GM12878 (cell line): ENCODE measurements around the gene TCEA2. TPM values are rescaled to one million over a fixed set of nuclear protein-coding genes. Genes with fewer than 3 reads are reported as not detected.

Source experiments
- ATAC-seq: fragments of 200-7000 bp; cut with Tn5 transposase; 3 replicates; pipeline ENCODE4 v1.9.1; 2020; ENCODE audit warnings: mild to moderate bottlenecking, moderate library complexity
- BruUV-seq: library from RNA; stranded (reverse); fragments of 400-500 nt; replicated peaks from 2 replicates; lab custom pipeline; 2021; lab: Mats Ljungman, UMichigan
- CTCF ChIA-PET: fragments of 300-600 bp; sonication (Branson Sonifier 250); formaldehyde crosslinking; extraction: SDS; loops from one replicate; lab custom pipeline; 2021; ENCODE audit warnings: inconsistent platforms; lab: Yijun Ruan, JAX
- POLR2A ChIA-PET: fragments of 350-600 bp; formaldehyde crosslinking; extraction: SDS; loops from one replicate; lab custom pipeline; 2021; ENCODE audit warnings: inconsistent platforms; lab: Charles Lee
- RAD21 ChIA-PET: fragments of 300-600 bp; sonication (Branson Sonifier 250); formaldehyde crosslinking; loops from one replicate; lab custom pipeline; 2023; ENCODE audit warnings: antibody characterized with exemption; ENCODE audit not compliant: unreplicated experiment; lab: Charles Lee
- SMC1A ChIA-PET: fragments of 300-600 bp; sonication (Branson Sonifier 250); formaldehyde crosslinking; loops from one replicate; lab custom pipeline; 2023; ENCODE audit not compliant: unreplicated experiment, uncharacterized antibody; lab: Charles Lee
- DNase-seq: peaks from one replicate; pipeline ENCODE4 v3.0.0-alpha.2; 2011; ENCODE audit warnings: low read depth, low spot score
- FAIRE-seq: peaks from 3 replicates; lab custom pipeline; 2011; peaks lifted over from hg19 to GRCh38; lab: Jason Lieb, UNC
- H2AFZ ChIP-seq: 2 replicates; pipeline ENCODE4 v1.6.0; 2011; ENCODE audit warnings: low read depth, low read length, control low read depth; ENCODE audit not compliant: control insufficient read depth
- H3K27ac ChIP-seq: 2 replicates; pipeline ENCODE4 v1.5.1; 2011; ENCODE audit warnings: control low read depth; ENCODE audit not compliant: control insufficient read depth, insufficient read depth
- H3K27me3 ChIP-seq, 2 experiments: replicated peaks in 1 of 2; 2 replicates each; pipeline versions ENCODE4 v1.6.0 to v1.6.1; 2011; ENCODE audit warnings: low read length in 1 of 2; ENCODE audit not compliant: control insufficient read depth in 2 of 2, insufficient read depth in 2 of 2
- H3K36me3 ChIP-seq, 2 experiments: 2 replicates each; pipeline ENCODE4 v1.5.1; 2011; ENCODE audit warnings: low read length in 1 of 2; ENCODE audit not compliant: control insufficient read depth in 2 of 2, insufficient read depth in 2 of 2
- H3K4me1 ChIP-seq: 2 replicates; pipeline ENCODE4 v1.6.1; 2011; ENCODE audit warnings: mild to moderate bottlenecking, low read length, moderate library complexity, mixed read lengths; ENCODE audit not compliant: control insufficient read depth, insufficient read depth
- H3K4me2 ChIP-seq: 2 replicates; pipeline ENCODE4 v1.6.0; 2011; ENCODE audit warnings: control low read depth; ENCODE audit not compliant: control insufficient read depth, insufficient read depth
- H3K4me3 ChIP-seq: fragments of 200-600 bp; sonication (generic); 2 replicates; pipeline ENCODE4 v1.5.1; 2016
- H3K79me2 ChIP-seq: 2 replicates; pipeline ENCODE4 v1.6.0; 2011; ENCODE audit warnings: low read length; ENCODE audit not compliant: control insufficient read depth, insufficient read depth
- H3K9ac ChIP-seq: 2 replicates; pipeline ENCODE4 v1.8.0; 2011; ENCODE audit warnings: low read length, control low read depth, mixed read lengths; ENCODE audit not compliant: control insufficient read depth, insufficient read depth
- H3K9me3 ChIP-seq: replicated peaks from 3 replicates; pipeline ENCODE4 v1.5.1; 2011; ENCODE audit warnings: mild to moderate bottlenecking, low read length; ENCODE audit not compliant: control insufficient read depth, insufficient read depth
- H4K20me1 ChIP-seq: 2 replicates; pipeline ENCODE4 v1.6.0; 2011; ENCODE audit not compliant: control insufficient read depth, insufficient read depth
- BHLHE40 ChIP-seq, 2 experiments: fragments of 450-650 bp in 1 of 2; IDR thresholded peaks; 2 replicates each; pipeline ENCODE4 v1.6.1; 2011 to 2017; ENCODE audit warnings: low read depth in 2 of 2, borderline replicate concordance in 1 of 2, improper control_type of control experiment in 1 of 2, low read length in 1 of 2, mild to moderate bottlenecking in 1 of 2
- BMI1 ChIP-seq: fragments of 450-650 bp; IDR thresholded peaks from 2 replicates; pipeline ENCODE4 v1.6.1; 2016; ENCODE audit warnings: mild to moderate bottlenecking, moderate library complexity, borderline replicate concordance
- CBX3 ChIP-seq: fragments of 200-600 bp; sonication (generic); IDR thresholded peaks from 2 replicates; pipeline ENCODE4 v1.6.1; 2016; ENCODE audit warnings: low read depth, borderline replicate concordance
- DPF2 ChIP-seq: fragments of 450-650 bp; IDR thresholded peaks from 2 replicates; pipeline ENCODE4 v1.6.1; 2017; ENCODE audit warnings: mild to moderate bottlenecking
- EED ChIP-seq: sonication (generic); IDR thresholded peaks from 2 replicates; pipeline ENCODE4 v1.6.1; 2016; ENCODE audit warnings: antibody characterized with exemption, low read depth
- FOS ChIP-seq: IDR thresholded peaks from 3 replicates; pipeline ENCODE4 v1.6.1; 2011; ENCODE audit warnings: borderline replicate concordance; ENCODE audit not compliant: insufficient read length; ENCODE audit errors: extremely low read depth
- MEF2B ChIP-seq: fragments of 450-650 bp; IDR thresholded peaks from 2 replicates; pipeline ENCODE4 v1.6.1; 2018; ENCODE audit warnings: mild to moderate bottlenecking, moderate library complexity; ENCODE audit not compliant: partially characterized antibody, poor library complexity, severe bottlenecking
- MYB ChIP-seq: fragments of 150-350 bp; IDR thresholded peaks from 2 replicates; pipeline ENCODE4 v1.6.1; 2014; ENCODE audit warnings: mild to moderate bottlenecking, low read depth, low read length, borderline replicate concordance
- RELA ChIP-seq: fragments of 450-650 bp; IDR thresholded peaks from 2 replicates; pipeline ENCODE4 v1.8.0; 2014; ENCODE audit warnings: borderline replicate concordance; ENCODE audit not compliant: partially characterized antibody
- RFX5 ChIP-seq: IDR thresholded peaks from 2 replicates; pipeline ENCODE4 v1.6.1; 2011; ENCODE audit warnings: low read depth, low read length, improper control_type of control experiment
- SUZ12 ChIP-seq: fragments of 200-600 bp; sonication (generic); IDR thresholded peaks from one replicate; pipeline ENCODE4 v1.6.1; 2018; ENCODE audit warnings: antibody characterized with exemption, mild to moderate bottlenecking; ENCODE audit not compliant: unreplicated experiment
- ZNF207 ChIP-seq: fragments of 450-650 bp; IDR thresholded peaks from 2 replicates; pipeline ENCODE4 v1.6.1; 2014; ENCODE audit warnings: antibody characterized with exemption, mild to moderate bottlenecking, borderline replicate concordance
- ZNF217 ChIP-seq: fragments of 450-650 bp; IDR thresholded peaks from 2 replicates; pipeline ENCODE4 v1.6.1; 2017; ENCODE audit warnings: antibody characterized with exemption, mild to moderate bottlenecking
- WGBS: methylation state at CpG from one replicate; pipeline ENCODE4 v1.1.6; 2016; ENCODE audit warnings: low lambda C conversion rate; ENCODE audit not compliant: insufficient replicate concordance, insufficient coverage; ENCODE audit errors: missing lambda C conversion rate; 5-methylcytosine and 5-hydroxymethylcytosine counted together
- in situ Hi-C: fragments of 300-500 bp; cut with MboI; formaldehyde crosslinking; loops from 9 replicates; pipeline ENCODE4 v1.14.3; 2018; ENCODE audit warnings: mixed read lengths
- intact Hi-C: fragments of 100-400 bp; cut with micrococcal nuclease; formaldehyde crosslinking; loops from one replicate; pipeline ENCODE4 v1.14.2; 2022; ENCODE audit not compliant: unreplicated experiment
- polyA plus RNA-seq, 11 experiments: library from polyadenylated mRNA; depleted of rRNA in 4 of 11; unstranded in 6 of 11; stranded (reverse) in 5 of 11; fragments of >200 nt; fragmentation: Nextera tagmentation in 4 of 11; fragmentation: Illumina TruSeq in 1 of 11; extraction: Ambion mirVana in 4 of 11; extraction: Trizol in 1 of 11; gene quantifications; 1 replicate in 1 of 11; 2 replicates in 10 of 11; pipeline versions ENCODE4 v1.2.1 to v1.2.3, GENCODE V29; 2011 to 2016; ENCODE audit warnings: inconsistent platforms in 2 of 11, missing spikeins in 2 of 11, low read depth in 1 of 11
- total RNA-seq, 4 experiments: library from RNA; depleted of rRNA in 3 of 4; stranded (reverse); fragments of >200 nt in 3 of 4; fragmentation: Illumina TruSeq in 1 of 4; extraction: Trizol in 1 of 4; gene quantifications; 2 replicates each; pipeline versions ENCODE4 v1.2.1 to v1.2.3, GENCODE V29; 2013 to 2021
- TF ChIP-seq, protein P1 (sequence below): fragments of 450-650 bp; IDR thresholded peaks from 2 replicates; pipeline ENCODE4 v1.6.1; 2017; ENCODE audit warnings: antibody characterized with exemption, mild to moderate bottlenecking, moderate library complexity
- TF ChIP-seq, protein P2 (sequence below): fragments of 450-650 bp; IDR thresholded peaks from 2 replicates; pipeline ENCODE4 v1.6.1; 2017; ENCODE audit warnings: mild to moderate bottlenecking, moderate library complexity

TCEA2 gene
- total and polyA plus RNA-seq, 10 of the 15 experiments (the other 5 are each of a cell fraction or from before 2014, with no cell fraction given), result 3.4 to 42.5 (median 13.3) TPM

DNA sequence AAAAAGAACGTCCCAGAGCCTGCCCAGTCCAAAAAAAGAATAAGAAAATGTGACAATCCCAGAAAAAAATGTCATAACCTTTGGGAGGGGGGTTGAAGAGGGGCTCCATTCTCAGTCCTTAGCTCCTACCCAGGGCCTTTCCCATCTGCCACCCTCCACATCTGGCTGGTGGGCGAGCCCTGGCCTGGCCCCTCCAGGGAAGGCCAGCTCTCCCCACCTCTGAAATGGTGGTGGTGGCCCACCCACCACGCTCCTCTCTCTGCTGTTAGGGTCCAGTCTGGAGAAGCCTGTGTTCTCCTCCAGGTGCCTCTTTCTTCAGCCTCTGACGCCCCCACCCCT, 15.9 kb downstream of the TCEA2 start:
- ChIA-PET CTCF (interaction anchor here (1.0 to 3.9 kb wide), 7 partner anchors 9 to 99 kb away, joined by 3 to 22 read pairs (median 6); no protein-coding TSS in a partner anchor), POLR2A (interaction anchor here (0.6 to 3.5 kb wide), 11 partner anchors 9 to 225 kb away, joined by 3 to 14 read pairs (median 6); partner anchors contain the start of genes C20orf204, PRPF6 and SAMD10), RAD21 (interaction anchor here (1.0 to 6.7 kb wide), 10 partner anchors 13 to 541 kb away, joined by 3 to 67 read pairs (median 6); partner anchors contain the start of genes PTK6 and TCEA2), SMC1A (interaction anchor here (1.0 to 2.4 kb wide), 6 partner anchors 15 to 41 kb away, joined by 3 to 8 read pairs (median 6); partner anchors contain the start of gene TCEA2)
- TSS peak; percentile 55 for BruUV-seq
- Histone ChIP-seq H3K27me3 (no peaks in the 10 kb centered on the region; a peak in 1 of 4 replicates), H2AFZ (no peak overlapping the region), H4K20me1 (no peaks in the 10 kb centered on the region), H3K9me3 (no peaks in the 10 kb centered on the region), H3K79me2 (peaks cover 30% of the 10 kb centered on the region), H3K4me2 (peak overlapping the region; percentile 97), H3K27ac (peak overlapping the region; percentile 85), H3K9ac (peak overlapping the region; percentile 91), H3K36me3 (peaks cover 0 to 10% of the 10 kb centered on the region in 2 experiments; a peak in 3 of 4 replicates), H3K4me1 (peaks cover 26% of the 10 kb centered on the region), H3K4me3 (peak overlapping the region; percentile 83)
- no peak for ATAC-seq
- intact Hi-C loops (loop anchor here (2.0 kb wide), 1 partner anchor 16 kb away; the partner anchor contains the start of gene TCEA2), in situ Hi-C loops (no loop called here)
- FAIRE-seq, result no peak
- no peak for TF ChIP-seq FOS
- TF ChIP-seq MEF2B, result no peak
- TF ChIP-seq BMI1, result no peak
- no peak for TF ChIP-seq ZNF207
- no peak for TF ChIP-seq DPF2
- TF ChIP-seq BHLHE40 (IDR thresholded peaks at IDR 0.05; ENCODE audit: borderline replicate concordance in 1 of 2, low read depth in 2 of 2, low read length in 1 of 2), result no peak
- TF ChIP-seq MYB, result no peak
- TF ChIP-seq, protein P1, sequence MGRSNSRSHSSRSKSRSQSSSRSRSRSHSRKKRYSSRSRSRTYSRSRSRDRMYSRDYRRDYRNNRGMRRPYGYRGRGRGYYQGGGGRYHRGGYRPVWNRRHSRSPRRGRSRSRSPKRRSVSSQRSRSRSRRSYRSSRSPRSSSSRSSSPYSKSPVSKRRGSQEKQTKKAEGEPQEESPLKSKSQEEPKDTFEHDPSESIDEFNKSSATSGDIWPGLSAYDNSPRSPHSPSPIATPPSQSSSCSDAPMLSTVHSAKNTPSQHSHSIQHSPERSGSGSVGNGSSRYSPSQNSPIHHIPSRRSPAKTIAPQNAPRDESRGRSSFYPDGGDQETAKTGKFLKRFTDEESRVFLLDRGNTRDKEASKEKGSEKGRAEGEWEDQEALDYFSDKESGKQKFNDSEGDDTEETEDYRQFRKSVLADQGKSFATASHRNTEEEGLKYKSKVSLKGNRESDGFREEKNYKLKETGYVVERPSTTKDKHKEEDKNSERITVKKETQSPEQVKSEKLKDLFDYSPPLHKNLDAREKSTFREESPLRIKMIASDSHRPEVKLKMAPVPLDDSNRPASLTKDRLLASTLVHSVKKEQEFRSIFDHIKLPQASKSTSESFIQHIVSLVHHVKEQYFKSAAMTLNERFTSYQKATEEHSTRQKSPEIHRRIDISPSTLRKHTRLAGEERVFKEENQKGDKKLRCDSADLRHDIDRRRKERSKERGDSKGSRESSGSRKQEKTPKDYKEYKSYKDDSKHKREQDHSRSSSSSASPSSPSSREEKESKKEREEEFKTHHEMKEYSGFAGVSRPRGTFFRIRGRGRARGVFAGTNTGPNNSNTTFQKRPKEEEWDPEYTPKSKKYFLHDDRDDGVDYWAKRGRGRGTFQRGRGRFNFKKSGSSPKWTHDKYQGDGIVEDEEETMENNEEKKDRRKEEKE, result no peak
- no peak for TF ChIP-seq RELA
- TF ChIP-seq ZNF217, result no peak
- TF ChIP-seq, protein P2, sequence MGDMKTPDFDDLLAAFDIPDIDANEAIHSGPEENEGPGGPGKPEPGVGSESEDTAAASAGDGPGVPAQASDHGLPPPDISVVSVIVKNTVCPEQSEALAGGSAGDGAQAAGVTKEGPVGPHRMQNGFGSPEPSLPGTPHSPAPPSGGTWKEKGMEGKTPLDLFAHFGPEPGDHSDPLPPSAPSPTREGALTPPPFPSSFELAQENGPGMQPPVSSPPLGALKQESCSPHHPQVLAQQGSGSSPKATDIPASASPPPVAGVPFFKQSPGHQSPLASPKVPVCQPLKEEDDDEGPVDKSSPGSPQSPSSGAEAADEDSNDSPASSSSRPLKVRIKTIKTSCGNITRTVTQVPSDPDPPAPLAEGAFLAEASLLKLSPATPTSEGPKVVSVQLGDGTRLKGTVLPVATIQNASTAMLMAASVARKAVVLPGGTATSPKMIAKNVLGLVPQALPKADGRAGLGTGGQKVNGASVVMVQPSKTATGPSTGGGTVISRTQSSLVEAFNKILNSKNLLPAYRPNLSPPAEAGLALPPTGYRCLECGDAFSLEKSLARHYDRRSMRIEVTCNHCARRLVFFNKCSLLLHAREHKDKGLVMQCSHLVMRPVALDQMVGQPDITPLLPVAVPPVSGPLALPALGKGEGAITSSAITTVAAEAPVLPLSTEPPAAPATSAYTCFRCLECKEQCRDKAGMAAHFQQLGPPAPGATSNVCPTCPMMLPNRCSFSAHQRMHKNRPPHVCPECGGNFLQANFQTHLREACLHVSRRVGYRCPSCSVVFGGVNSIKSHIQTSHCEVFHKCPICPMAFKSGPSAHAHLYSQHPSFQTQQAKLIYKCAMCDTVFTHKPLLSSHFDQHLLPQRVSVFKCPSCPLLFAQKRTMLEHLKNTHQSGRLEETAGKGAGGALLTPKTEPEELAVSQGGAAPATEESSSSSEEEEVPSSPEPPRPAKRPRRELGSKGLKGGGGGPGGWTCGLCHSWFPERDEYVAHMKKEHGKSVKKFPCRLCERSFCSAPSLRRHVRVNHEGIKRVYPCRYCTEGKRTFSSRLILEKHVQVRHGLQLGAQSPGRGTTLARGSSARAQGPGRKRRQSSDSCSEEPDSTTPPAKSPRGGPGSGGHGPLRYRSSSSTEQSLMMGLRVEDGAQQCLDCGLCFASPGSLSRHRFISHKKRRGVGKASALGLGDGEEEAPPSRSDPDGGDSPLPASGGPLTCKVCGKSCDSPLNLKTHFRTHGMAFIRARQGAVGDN, result no peak
- TF ChIP-seq EED, result no peak
- no peak for TF ChIP-seq SUZ12
- TF ChIP-seq RFX5, result no peak
- no peak for TF ChIP-seq CBX3
- 0% methylated on average over 4 of the region's 4 CpGs for WGBS
- DNase-seq, result no peak
